GM21717 (cell line): ENCODE measurements around the gene TTC7B.

Experiments used
- ATAC-seq: cut with Tn5 transposase; IDR thresholded peaks from one replicate; pipeline ENCODE4 v1.9.1; 2021; ENCODE audit warnings: mild to moderate bottlenecking, moderate library complexity; ENCODE audit not compliant: unreplicated experiment

Gene TTC7B

DNA sequence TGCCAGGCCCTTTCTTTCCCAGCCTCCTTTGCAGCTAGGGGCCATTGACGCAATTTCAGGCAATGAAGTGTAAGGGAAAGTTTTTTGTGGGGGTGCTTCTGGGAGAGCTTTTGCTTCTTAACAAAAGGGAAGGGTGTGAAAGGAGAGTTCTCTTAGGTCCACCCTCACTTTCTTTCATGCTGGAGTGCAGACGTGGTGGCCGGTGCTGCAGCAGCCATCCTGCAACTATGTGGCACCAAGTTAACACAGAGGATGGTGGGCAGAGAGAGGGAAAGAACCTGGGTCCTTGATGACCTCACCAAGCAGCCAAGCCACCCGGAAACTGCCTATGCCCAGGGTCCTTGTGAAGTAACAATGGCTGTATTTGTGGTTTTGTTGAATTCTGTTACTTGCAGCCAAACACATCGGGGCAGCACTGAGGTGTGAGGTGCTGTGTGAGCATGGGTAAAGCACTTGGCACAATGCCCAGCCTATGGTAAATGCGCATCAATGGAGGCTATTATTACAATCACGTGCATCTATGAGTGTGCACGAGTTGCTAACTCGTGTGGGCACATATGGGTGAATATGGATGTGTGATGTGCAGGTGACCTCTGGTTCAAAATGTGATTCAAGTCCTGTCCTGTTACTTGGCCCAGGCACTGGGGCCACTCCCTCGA is 296.8 kb downstream of the TTC7B start:
- no peak for ATAC-seq

DNA sequence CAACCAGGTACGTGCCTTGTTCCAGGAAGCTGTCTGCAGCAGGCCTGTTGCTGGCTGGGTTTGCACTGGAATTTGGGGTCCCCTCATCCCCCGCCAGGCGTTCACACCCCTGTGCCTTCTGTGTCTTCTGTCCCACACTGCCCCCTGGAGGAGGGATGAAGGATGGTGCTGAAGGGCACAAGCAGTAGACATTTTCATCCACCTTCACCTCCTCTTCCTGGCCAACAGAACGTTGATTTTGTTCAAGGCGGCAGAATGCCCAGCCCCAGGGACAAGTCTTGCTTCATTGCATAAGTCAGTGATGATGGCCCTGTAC is 297.3 kb downstream of the TTC7B start:
- ATAC-seq: no peak

DNA sequence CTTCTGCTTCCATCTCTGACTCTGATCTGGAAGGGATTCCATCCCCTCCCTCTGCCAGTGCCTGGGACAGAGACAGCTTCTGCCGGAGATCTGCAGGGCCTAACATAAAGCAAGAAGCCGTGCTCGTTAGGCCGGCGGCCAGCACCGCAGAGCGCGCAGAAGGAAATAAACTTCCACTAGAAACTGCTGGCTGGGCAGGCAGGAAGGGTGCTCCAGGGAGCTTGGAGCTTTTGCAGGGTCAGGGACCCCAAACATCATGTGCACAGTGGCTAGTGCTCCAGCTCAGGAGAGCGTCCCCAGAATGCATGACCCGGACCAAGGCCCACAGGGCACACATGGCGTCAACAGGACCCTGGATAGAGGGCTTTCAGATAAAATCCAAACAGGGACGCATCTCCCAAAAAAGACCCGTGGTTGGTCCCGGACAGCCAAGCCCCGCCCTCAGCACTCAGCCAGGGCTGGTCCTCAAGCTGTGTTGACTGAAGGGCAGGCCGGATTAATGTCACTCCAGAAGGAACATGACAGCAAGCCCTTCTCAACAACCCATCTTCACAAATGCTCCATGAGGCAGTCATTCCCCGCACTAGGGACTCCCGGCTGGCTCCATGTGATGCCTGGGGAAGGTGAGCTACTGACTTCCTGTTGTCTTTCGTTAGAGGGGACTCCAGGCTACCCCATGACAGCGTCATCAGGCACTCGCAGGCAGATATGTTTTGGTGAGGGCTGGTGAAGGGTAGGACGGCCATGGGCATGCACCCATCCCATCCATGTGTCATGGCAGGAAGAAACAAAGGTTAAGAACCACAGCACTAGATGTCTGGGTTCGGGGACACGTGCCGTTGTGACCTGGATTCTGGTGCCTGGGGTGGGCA is 297.9 kb downstream of the TTC7B start:
- no peak for ATAC-seq

DNA sequence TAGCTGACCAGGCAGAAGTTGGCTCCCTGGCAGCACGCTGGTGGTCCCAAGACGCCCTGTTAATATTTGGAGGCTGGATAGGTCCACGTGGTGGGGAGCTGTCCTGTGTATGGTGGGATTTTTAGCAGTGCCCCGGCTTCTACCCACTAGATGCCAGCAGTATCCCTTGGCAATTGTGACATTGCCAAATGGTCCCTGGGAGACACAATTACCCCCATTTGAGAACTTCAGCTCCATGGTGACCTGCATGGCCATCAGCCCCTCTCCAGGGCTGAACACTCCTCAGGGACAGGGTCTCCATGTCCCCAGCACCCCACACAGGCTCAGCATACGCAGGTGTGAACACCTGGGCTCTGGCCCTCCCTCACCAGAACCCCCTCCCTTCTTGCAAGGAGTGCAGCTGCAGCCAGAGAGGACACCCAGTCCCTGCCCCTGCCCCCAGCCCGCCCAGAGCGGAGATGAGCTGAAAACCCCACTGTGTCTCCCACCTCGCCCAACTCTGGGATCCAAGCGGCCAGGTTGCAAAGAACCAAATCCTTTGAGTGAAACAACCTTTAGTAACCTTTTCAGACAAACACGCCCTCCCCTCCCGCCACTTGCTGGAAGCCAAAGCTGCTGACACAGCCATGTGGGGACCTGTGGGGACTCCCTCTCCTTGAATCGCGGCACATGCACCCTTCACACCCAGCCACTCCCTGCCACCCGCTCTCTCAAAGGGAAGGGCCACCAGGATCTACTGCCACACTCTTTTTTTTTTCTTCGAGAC is 299.0 kb downstream of the TTC7B start:
- ATAC-seq: no peak

DNA sequence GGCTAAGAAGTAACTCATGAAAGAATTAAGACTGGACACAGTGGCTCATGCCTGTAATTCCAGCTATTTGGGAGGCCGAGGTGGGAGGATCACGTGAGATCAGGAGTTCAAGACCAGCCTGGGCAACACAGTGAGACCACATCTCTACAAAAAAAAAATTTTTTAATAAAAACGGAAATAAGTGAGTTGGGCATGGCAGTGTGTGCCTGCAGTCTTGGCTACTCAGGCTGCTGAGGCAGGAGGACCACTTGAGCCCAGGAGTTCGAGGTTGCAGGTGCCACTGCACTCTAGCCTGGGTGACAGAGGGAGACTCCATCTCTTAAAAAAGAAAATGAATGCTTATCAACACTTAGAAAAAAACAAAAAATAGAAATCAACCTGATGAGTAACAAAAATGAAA is 301.7 kb downstream of the TTC7B start:
- no peak for ATAC-seq

DNA sequence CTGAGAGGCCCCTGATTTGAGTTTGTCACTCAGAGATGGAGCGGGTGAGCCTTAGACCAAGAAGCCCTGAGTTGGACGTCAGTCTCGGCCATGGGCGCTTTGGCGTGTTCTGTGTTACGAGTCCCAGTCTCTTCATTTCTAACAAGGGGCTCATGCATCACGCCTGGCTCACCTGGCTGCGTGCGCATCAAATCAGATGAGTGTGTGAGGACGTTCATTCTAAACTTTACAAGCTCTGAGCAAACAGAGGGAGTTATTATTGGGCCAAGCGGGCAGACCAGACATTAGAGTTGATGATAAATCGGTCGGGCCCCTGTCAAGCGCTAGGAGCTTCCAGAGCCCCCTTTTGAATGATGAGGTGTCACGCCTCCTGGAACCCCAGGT is 302.2 kb downstream of the TTC7B start:
- ATAC-seq: no peak

DNA sequence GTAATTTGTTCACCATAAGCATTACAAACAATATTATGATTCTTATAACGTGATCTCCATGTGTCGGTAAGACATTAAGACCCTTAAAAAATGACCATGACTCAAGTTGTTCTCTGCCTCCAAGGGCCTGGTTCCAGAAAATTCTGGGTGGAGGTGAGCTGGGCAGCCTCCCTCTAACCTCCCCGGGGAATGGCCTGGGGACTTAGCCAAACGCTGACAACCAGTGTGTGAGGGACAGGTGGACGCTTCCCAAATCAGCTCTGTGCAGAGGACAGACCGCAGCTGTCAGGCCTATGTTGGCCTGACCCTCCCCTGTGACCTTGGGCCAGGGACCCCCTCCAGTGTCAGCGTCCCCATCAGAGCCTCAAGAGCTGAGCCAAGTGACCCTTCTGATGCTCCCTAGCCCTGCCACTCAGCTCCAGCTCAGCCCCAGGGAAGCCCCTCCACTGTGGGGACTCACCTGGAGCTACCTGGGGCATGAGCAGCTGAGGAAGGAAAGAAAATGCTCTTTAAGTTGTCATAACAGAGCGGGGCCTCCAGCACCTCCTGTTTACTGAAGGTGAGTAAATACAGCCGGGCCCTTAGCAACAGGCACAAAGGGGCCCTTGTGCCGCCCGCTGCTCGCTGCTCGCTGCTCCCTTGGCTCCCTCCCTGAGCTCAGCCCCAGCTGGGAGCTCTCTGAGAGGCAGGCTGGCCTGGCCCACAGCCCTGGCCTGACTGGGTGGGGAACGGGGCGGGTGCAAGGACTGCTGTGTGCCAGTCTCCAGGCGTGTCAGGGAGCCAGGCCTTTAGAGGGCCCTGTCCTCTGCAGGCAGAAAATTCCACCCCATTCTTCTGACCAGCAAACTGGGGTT is 302.8 kb downstream of the TTC7B start:
- ATAC-seq: no peak

DNA sequence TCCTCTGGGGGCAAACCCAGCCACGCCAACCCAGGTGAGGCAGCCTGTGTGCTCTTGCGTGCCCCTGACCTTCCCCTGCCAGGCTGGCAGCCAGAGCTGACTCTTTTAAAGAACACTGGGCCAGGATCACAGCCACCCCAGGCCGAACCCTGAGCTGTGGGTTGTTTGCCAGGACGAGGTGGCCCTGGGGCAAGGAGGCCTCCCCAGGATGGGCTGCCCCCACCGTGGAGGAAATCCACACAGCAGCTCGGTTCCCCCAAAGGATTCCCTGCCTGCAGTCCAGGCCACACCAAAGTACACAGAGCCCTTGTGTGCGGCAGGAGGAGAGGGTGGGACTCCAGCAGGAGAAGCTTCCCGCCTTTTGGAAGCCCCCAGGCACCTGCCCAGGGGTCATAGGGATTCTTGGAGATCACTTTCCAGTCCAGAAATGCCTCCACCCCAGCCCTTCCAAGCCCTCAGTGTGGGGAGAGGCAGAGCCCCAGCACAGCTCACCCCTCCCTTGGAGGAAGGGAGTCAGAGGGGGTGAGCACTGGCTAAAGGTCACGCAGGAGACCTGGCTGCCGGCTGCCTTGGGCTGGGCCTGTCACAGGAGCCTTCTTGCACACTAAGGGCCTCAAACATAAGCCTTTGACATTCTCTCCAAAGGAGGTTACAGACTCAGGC is 303.8 kb downstream of the TTC7B start:
- ATAC-seq: no peak

DNA sequence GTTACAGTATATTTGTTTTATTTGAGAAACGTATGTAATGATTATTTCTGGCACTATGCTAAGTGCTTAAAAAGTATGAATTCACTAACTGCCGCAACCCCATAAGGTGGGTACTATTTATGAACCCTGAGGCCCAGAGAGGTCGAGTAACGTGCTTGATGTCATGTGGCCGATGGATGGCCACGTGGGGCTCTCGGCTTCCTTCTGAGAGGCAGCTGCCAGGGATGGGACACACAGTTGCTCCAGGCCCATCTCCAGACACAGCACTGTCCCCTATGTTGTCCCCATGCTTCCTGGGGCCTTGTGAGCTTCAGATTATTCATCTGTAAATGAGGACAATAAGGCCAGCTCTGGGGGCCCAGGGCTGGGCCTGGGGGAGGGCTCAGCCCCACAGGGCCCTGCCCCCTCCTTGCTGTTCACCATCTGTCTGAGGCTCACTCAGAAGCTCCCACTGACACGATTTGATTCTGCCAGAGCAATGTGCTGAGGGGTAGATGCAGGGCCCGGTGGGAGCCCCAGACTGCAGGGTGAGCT is 304.4 kb downstream of the TTC7B start:
- no peak for ATAC-seq

DNA sequence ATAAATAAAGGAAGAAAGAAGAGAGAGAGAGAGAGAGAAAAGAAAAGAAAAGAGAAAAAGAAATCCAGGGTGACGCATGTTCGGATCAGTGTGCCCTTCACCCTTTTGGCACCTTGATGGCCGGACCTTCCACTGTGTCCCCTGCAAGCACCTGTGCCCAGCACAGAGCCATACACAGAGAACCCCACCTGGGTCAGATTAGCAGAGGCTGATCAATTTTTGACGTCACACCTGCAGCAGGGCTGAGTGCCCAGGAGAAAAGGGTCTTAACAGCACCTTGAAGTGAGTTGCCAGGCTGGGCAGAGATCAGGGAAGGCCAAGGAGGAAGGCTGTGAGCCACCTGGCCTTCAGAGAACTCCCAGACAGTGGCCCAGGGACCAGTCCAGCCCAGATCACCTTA is 305.0 kb downstream of the TTC7B start:
- no peak for ATAC-seq

DNA sequence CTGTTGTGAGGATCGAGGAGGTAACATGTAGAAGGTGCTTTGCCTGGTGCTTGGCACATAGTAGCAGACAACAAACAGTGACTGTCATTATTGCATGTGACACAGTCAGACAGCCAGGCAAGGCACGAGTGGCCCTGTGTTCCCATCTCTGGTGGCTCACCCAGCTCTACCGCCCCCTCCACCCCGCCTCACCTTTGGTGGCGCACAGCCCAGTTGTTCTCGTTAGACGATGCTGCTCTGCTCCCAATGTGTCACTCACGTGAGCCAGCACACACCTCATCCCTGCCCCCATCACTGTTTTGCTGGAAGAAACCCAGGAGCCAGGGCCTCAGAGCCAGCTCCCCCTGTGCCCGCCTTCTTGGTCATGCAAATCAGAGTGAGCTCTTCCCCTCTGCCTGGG is 306.1 kb downstream of the TTC7B start:
- ATAC-seq: no peak

DNA sequence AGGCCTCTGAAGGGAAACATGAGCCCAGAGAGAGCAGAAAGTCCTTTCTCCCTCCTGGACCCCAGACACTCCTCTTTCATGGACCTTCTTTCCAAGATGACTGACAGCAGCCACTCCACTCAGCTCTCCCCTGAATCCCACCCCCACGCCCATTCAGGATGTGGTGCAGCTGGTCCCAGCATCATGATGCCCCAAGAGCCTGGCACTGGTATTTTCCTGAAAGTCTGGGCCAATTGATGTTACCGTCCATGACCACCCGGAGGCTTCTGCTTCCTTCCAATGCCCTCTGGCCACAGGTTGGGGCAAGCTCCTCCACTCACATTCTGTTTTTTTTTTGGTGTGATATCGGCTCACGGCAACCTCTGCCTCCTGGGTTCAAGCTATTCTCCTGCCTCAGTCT is 306.8 kb downstream of the TTC7B start:
- ATAC-seq: no peak

DNA sequence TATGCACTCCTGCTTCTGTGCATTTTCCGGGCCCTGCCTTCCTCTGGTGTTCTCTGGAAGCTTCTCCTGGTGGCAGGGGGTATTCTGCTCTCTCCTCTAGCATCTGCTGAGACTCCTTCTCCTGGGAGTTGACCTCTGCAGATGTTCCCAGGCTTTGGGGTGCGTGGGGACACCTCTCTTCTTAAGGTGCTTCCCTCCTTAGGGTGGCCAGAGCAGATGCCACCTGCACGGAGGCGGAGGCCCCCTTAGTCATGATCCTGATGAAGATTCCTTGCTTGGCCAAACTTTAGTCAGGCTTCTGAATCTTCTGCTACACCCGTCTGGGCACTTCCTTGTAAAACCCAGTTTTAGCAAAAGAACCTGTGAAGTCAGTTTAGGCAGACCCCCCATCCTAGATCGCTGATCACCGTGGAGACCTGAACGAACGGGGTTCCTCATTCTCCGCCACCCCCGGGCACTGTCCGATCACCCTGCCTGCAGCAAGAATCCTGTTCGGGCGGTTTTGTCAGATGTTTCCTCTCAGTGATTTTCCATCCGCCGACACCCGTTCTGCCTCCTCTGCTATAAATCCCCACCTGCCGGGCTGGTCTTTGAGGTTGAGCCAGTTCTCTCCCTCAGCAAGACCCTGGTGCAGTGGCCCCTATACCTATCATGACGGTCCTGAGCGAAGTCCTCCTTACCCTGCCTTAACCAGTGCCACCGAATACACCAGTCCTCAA is 307.5 kb downstream of the TTC7B start:
- ATAC-seq: no peak

DNA sequence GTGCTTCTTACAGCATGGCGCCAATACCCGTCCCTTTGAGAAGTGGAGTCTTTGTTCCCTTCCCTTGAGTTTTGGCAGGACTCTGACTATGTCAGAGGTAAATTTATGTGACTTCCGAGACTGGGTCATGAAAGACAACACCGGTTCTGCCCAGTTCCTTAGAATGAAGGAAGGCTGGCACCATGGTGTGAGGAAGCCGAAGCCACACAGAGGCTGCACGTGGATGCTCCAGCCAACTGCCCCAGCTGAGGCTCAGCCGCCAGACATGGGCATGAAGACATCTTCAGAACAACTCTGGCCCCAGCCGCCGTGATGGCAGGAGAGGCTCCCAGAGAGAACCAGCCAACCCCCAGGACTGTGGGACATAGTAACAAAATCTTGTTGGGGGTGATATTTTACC is 308.2 kb downstream of the TTC7B start:
- ATAC-seq: no peak

DNA sequence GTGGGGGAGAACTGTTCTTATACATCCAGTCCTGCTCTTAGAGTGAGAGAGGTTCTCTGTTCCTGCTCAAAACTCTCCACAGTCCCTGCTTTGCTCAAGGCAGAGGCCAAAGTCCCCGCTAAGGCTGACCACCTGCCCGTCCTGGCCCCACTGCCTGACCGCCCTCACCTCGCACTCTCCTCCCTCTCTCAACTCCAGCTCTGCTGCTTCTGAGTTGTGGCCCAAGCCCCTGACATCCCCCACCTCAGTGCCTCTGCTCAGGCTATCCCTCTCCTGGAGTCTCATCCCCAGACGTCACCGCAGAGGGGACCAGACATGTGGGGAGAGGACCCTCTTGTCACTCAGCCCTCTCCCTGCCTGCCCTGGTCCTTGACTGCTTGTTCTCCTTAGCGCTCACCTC is 308.8 kb downstream of the TTC7B start:
- ATAC-seq: no peak

DNA sequence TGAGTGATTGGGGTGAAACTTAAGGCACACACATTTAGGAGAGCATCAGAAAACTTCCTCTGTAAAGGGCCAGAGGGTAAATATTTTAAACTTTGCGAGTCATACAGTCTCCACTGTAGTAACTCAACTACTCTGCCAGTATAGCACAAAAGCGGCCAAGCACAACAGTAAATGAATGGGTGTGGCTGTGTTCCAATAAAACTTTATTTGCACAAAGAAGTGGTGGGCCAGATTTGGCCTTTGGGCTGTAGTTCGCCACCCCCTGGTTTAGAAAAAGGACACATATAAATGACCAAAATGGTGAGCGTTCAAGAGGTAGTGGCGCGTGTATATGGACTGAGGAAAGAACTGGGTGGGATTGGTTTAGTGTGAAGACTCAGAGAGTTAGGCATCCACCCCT is 309.5 kb downstream of the TTC7B start:
- no peak for ATAC-seq

DNA sequence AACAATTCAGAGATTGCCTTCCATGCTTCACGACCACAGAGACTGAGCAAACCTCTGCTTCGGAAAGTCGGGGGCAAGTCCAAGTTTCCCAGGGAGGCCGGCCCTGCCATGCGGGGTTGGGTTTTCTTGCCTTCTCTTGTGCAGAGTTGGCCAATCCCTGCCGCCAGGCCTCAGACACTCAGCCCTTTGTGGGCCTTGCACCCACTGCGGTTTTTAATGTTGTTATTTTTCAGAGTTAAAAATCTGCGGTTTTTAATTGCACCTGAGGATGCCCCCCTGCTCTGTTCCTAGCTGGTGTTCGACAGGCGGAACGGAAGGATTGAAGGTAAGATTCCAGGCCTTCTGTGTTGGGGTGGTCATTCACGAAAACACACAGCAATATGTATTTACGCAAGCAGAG is 310.7 kb downstream of the TTC7B start:
- ATAC-seq: no peak

DNA sequence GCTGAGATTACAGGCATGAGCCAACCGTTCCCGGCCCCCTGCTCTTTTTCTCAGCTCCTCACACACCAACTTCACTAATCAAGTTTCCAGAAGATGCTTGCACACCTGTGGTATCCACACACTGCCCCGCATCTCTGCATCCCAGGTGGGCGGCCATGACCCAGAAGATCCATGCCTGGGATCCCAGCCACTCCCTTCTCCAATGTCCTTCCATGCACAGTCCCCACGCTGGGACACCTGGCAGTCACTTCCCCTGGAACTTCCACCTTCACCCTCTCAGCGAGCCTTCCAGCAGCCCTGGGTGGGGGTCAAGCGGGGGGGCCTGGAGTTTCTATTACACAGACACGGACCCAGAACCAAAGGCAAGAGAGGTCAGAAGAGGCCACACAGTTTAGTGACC is 311.6 kb downstream of the TTC7B start:
- ATAC-seq: no peak

DNA sequence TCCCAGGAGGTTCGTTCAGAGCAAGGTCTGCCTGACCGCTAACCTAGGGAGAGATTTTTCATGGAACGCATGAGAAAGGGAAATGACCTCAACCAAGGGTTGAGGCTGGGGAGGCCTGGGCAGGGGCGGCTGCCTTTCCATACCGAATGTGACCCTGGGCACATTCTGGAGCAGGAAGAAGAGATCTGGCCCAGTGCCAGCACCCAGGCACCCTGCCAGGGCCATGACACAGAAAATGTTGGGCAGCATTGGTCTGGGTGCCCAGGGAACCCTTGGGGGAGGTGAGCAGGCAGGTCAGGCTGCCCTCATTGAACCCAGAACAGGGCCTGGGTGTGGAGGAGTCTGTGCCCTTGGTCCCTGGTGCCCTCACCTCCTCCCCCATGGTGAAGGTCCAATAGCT is 312.6 kb downstream of the TTC7B start:
- no peak for ATAC-seq

DNA sequence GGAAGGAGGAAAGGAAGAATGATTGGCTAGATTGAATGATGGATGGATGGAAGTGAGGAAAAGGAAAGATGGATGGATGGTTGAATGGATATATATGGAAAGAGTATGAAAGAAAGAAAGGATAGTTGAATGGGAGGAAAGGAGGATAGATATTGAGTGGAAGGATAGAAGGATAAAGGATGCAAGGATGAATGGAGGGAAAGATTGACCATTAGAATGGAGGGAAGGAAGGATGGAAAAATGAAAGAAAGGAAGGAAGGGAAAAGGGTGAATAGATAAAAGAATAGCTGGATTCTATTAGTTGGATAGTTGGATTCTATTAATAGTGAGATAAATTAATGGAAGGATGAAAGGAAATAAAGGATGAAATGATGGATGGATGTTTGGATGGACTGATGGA is 313.5 kb downstream of the TTC7B start:
- ATAC-seq: no peak
